K562 (cell line): Measurements from ENCODE around the gene GLB1L2. TPM values are rescaled to one million over a fixed set of nuclear protein-coding genes. Genes with fewer than 3 reads are reported as not detected.

ENCODE experiments used
- C11orf30 ChIP-seq: fragments of 450-650 bp; IDR thresholded peaks from 2 replicates; pipeline ENCODE4 v1.6.1; 2016; ENCODE audit warnings: low read depth, mild to moderate bottlenecking
- CHD2 ChIP-seq: IDR thresholded peaks from 2 replicates; pipeline ENCODE4 v1.6.1; 2011; ENCODE audit warnings: low read depth, low read length
- CTCFL ChIP-seq: IDR thresholded peaks from 2 replicates; pipeline ENCODE4 v1.6.1; 2011; ENCODE audit warnings: borderline replicate concordance, low read depth, mild to moderate bottlenecking, moderate library complexity, low read length; ENCODE audit not compliant: insufficient read depth, poor library complexity, severe bottlenecking
- ETS1 ChIP-seq: conservative IDR thresholded peaks from 2 replicates; pipeline ENCODE4 v1.6.1; 2011; ENCODE audit warnings: low read depth, mild to moderate bottlenecking, low read length; ENCODE audit not compliant: control insufficient read depth
- HDAC6 ChIP-seq: IDR thresholded peaks from 2 replicates; pipeline ENCODE4 v1.6.1; 2012; ENCODE audit warnings: low read depth, mild to moderate bottlenecking, control low read depth, inconsistent platforms, low read length, moderate library complexity
- HDGF ChIP-seq: fragments of 450-650 bp; IDR thresholded peaks from 2 replicates; pipeline ENCODE4 v1.6.1; 2016
- IRF2 ChIP-seq: sonication (generic); formaldehyde crosslinking; IDR thresholded peaks from 2 replicates; pipeline ENCODE4 v1.8.1; 2022; ENCODE audit warnings: mild to moderate bottlenecking, missing genetic modification reagents
- IRF9 ChIP-seq: fragments of 450-650 bp; IDR thresholded peaks from 2 replicates; pipeline ENCODE4 v1.6.1; 2016; ENCODE audit warnings: missing biosample characterization, missing genetic modification characterization
- NELFE ChIP-seq: IDR thresholded peaks from 2 replicates; pipeline ENCODE4 v1.6.1; 2011; ENCODE audit warnings: mild to moderate bottlenecking; ENCODE audit not compliant: insufficient read depth, insufficient read length
- PTBP1 ChIP-seq: fragments of 200-400 bp; formaldehyde crosslinking; IDR thresholded peaks from 2 replicates; pipeline ENCODE4 v1.6.1; 2017; ENCODE audit warnings: low read depth, low read length
- PYGO2 ChIP-seq: fragments of 450-650 bp; IDR thresholded peaks from 2 replicates; pipeline ENCODE4 v1.6.1; 2016; ENCODE audit warnings: mild to moderate bottlenecking, missing genetic modification characterization, moderate library complexity, missing compliant biosample characterization
- RAD51 ChIP-seq: fragments of 450-650 bp; IDR thresholded peaks from 2 replicates; pipeline ENCODE4 v1.7.1; 2016; ENCODE audit warnings: low read depth, mild to moderate bottlenecking, borderline replicate concordance
- RCOR1 ChIP-seq, 2 experiments: IDR thresholded peaks; 2 replicates each; pipeline ENCODE4 v1.6.1; 2012; ENCODE audit warnings: low read depth in 2 of 2, low read length in 2 of 2, borderline replicate concordance in 1 of 2, improper control_type of control experiment in 1 of 2
- SMARCC2 ChIP-seq: fragments of 450-650 bp; IDR thresholded peaks from 2 replicates; pipeline ENCODE4 v1.6.1; 2017; ENCODE audit warnings: antibody characterized with exemption, moderate library complexity, mild to moderate bottlenecking, low read depth
- SOX6 ChIP-seq: fragments of 450-650 bp; IDR thresholded peaks from 2 replicates; pipeline ENCODE4 v1.6.1; 2014; ENCODE audit warnings: mild to moderate bottlenecking
- SP1 ChIP-seq: sonication (generic); formaldehyde crosslinking; IDR thresholded peaks from 2 replicates; pipeline ENCODE4 v1.8.1; 2022; ENCODE audit warnings: mild to moderate bottlenecking, missing genetic modification reagents
- TEAD4 ChIP-seq, 2 experiments: sonication (generic) in 1 of 2; formaldehyde crosslinking in 1 of 2; IDR thresholded peaks; 2 replicates each; pipeline versions ENCODE4 v1.6.1 to v1.8.0; 2012 to 2022; ENCODE audit warnings: borderline replicate concordance in 1 of 2, inconsistent platforms in 1 of 2, low read length in 1 of 2, mild to moderate bottlenecking in 1 of 2, missing genetic modification reagents in 1 of 2
- ZBED1 ChIP-seq: IDR thresholded peaks from 2 replicates; pipeline ENCODE4 v1.6.1; 2014
- ZBTB7A ChIP-seq: IDR thresholded peaks from 2 replicates; pipeline ENCODE4 v1.6.1; 2011; ENCODE audit warnings: low read depth, mild to moderate bottlenecking, low read length, moderate library complexity, borderline replicate concordance; ENCODE audit not compliant: control insufficient read depth
- ZC3H11A ChIP-seq: IDR thresholded peaks from 2 replicates; pipeline ENCODE4 v1.6.1; 2012; ENCODE audit warnings: low read depth, low read length, improper control_type of control experiment
- ZNF239 ChIP-seq: fragments of 250-450 bp; sonication (Bioruptor Pico); IDR thresholded peaks from 2 replicates; pipeline ENCODE4 v1.4.0; 2020; ENCODE audit warnings: mild to moderate bottlenecking
- ZNF263 ChIP-seq: sonication (generic); formaldehyde crosslinking; IDR thresholded peaks from 2 replicates; pipeline ENCODE4 v1.8.0; 2022; ENCODE audit warnings: mild to moderate bottlenecking, missing genetic modification reagents, borderline replicate concordance
- ZNF274 ChIP-seq: IDR thresholded peaks from 2 replicates; pipeline ENCODE4 v1.6.1; 2011; ENCODE audit warnings: low read depth, mild to moderate bottlenecking, low read length, moderate library complexity, borderline replicate concordance
- ZNF717 ChIP-seq: fragments of 250-450 bp; sonication (Bioruptor Pico); IDR thresholded peaks from 2 replicates; pipeline ENCODE4 v1.5.0; 2021
- polyA plus RNA-seq, 8 experiments: library from polyadenylated mRNA; depleted of rRNA in 4 of 8; stranded (reverse) in 5 of 8; unstranded in 3 of 8; fragments of >200 nt; fragmentation: Nextera tagmentation in 2 of 8; fragmentation: Illumina TruSeq in 1 of 8; extraction: Ambion mirVana in 2 of 8; extraction: Trizol in 1 of 8; gene quantifications; 2 replicates each; pipeline versions ENCODE4 v1.2.1 to v1.2.3, GENCODE V29; 2011 to 2014; ENCODE audit warnings: inconsistent platforms in 1 of 8, missing spikeins in 1 of 8
- total RNA-seq, 7 experiments: library from RNA; depleted of rRNA in 6 of 7; stranded (reverse); fragments of >200 nt in 6 of 7; fragmentation: Illumina TruSeq in 2 of 7; extraction: Trizol in 2 of 7; gene quantifications; 2 replicates each; pipeline versions ENCODE4 v1.2.1 to v1.2.3, GENCODE V29; 2011 to 2021; ENCODE audit warnings: low replicate concordance in 1 of 7
- TF ChIP-seq, protein P1 (sequence below): fragments of 250-450 bp; sonication (Bioruptor Pico); IDR thresholded peaks from 2 replicates; pipeline ENCODE4 v1.9.0; 2021; ENCODE audit warnings: mild to moderate bottlenecking, inconsistent platforms

Gene GLB1L2
- total and polyA plus RNA-seq, 9 of the 15 experiments (the other 6 are each of a cell fraction or from before 2014, with no cell fraction given): 0.84 to 21.4 (median 13.8) TPM

- TF ChIP-seq HDGF (no peak), NELFE (no peak), CHD2 (no peak), SP1 (CRISPR knock-in tag) (no peak), ZBED1 (no peak), TEAD4 (IDR thresholded peaks at IDR 0.05; ENCODE audit: low read length) (peak; percentile 68; the same call in 1 of the 2 replicates), TEAD4 (CRISPR knock-in tag; IDR thresholded peaks at IDR 0.05; ENCODE audit: borderline replicate concordance) (no peak), SMARCC2 (no peak), HDAC6 (no peak), ZBTB7A (no peak), ZNF274 (no peak), PYGO2 (no peak), SOX6 (peak; percentile 88), ZNF263 (CRISPR knock-in tag) (no peak), IRF9 (no peak), RCOR1 (IDR thresholded peaks at IDR 0.05; ENCODE audit: borderline replicate concordance in 1 of 2, low read depth in 2 of 2, low read length in 2 of 2) (peak in 1 of 2 experiments; percentile 80; a peak in 2 of 4 replicates), C11orf30 (no peak), IRF2 (CRISPR knock-in tag) (no peak), RAD51 (no peak), ZNF239 (CRISPR knock-in tag) (no peak), ZC3H11A (no peak), PTBP1 (no peak), ZNF717 (CRISPR knock-in tag) (no peak), ETS1 (no peak), CTCFL (no peak)
- TF ChIP-seq, protein P1, sequence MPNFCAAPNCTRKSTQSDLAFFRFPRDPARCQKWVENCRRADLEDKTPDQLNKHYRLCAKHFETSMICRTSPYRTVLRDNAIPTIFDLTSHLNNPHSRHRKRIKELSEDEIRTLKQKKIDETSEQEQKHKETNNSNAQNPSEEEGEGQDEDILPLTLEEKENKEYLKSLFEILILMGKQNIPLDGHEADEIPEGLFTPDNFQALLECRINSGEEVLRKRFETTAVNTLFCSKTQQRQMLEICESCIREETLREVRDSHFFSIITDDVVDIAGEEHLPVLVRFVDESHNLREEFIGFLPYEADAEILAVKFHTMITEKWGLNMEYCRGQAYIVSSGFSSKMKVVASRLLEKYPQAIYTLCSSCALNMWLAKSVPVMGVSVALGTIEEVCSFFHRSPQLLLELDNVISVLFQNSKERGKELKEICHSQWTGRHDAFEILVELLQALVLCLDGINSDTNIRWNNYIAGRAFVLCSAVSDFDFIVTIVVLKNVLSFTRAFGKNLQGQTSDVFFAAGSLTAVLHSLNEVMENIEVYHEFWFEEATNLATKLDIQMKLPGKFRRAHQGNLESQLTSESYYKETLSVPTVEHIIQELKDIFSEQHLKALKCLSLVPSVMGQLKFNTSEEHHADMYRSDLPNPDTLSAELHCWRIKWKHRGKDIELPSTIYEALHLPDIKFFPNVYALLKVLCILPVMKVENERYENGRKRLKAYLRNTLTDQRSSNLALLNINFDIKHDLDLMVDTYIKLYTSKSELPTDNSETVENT (CRISPR knock-in tag): no peak
Measured at GRCh38 chr11:134328433-134328832, 3.4 kb upstream of the GLB1L2 start (continued).
